Measurements from ENCODE around the gene PTPRU. TPM values are rescaled to one million over a fixed set of nuclear protein-coding genes. Genes with fewer than 3 reads are reported as not detected.

PTPRU gene
- total RNA-seq, 1 experiment from 2014 or later, result 45.5 TPM

- peaks cover 7 to 27% (median 9%) of the 10 kb centered on the region in 3 experiments for H3K36me3 Mint-ChIP-seq (ENCODE audit: insufficient read depth in 1 of 3, low read depth in 3 of 3)
- Histone ChIP-seq H3K27me3 (ENCODE audit: insufficient read depth, low read length) (no peaks in the 10 kb centered on the region), H3K18ac (ENCODE audit: insufficient read length, low read depth, low read length) (no peak overlapping the region)
These were observed 94.5 kb downstream of the PTPRU start for GRCh38 chr1:29330856-29331255.

More at GRCh38 chr1:29330856-29331255, 94.5 kb downstream of the PTPRU start:
- Histone ChIP-seq H3K56ac (ENCODE audit: insufficient read length, low read depth, low read length) (no peak overlapping the region), H3K79me1 (ENCODE audit: insufficient read depth, low read depth, low read length, poor library complexity, severe bottlenecking) (no peaks in the 10 kb centered on the region), H2BK5ac (ENCODE audit: insufficient read length, low read length) (no peak overlapping the region), H3K4me1 (ENCODE audit: insufficient read depth, low read length) (no peaks in the 10 kb centered on the region), H2BK120ac (ENCODE audit: low read depth, low read length, poor library complexity, severe bottlenecking) (no peak overlapping the region), H2BK20ac (ENCODE audit: low read depth, low read length, poor library complexity, severe bottlenecking) (no peak overlapping the region), H3K23me2 (ENCODE audit: insufficient read length, low read depth, low read length, poor library complexity, severe bottlenecking) (no peaks in the 10 kb centered on the region), H3K4me2 (ENCODE audit: insufficient read depth, insufficient read length, low read length) (no peak overlapping the region), H2AFZ (ENCODE audit: low read length) (no peak overlapping the region), H3K27ac (ENCODE audit: insufficient read length, low read depth, low read length) (no peak overlapping the region), H4K20me1 (ENCODE audit: control insufficient read depth, insufficient read depth, insufficient read length) (no peaks in the 10 kb centered on the region), H4K5ac (ENCODE audit: insufficient read length, low read depth, low read length) (no peak overlapping the region), H3K9me3 (ENCODE audit: control insufficient read depth, low read depth, low read length) (no peaks in the 10 kb centered on the region), H3K9ac (ENCODE audit: extremely low read depth, insufficient read length, low read length) (no peak overlapping the region), H2BK15ac (ENCODE audit: low read depth, low read length) (no peak overlapping the region), H3K4ac (ENCODE audit: low read depth, low read length) (no peak overlapping the region), H3T11ph (ENCODE audit: low read length) (no peak overlapping the region), H4K8ac (replicated peaks; ENCODE audit: insufficient read length, low read depth, low read length) (no peak overlapping the region), H3K14ac (ENCODE audit: insufficient read depth, low read length) (no peak overlapping the region), H4K91ac (ENCODE audit: insufficient read length, low read depth, low read length) (no peak overlapping the region), H3K79me2 (ENCODE audit: insufficient read depth, low read length) (no peaks in the 10 kb centered on the region), H2BK12ac (ENCODE audit: insufficient read length, low read depth, low read length) (no peak overlapping the region), H2AK5ac (ENCODE audit: insufficient read length, low read length) (no peak overlapping the region), H3K23ac (ENCODE audit: insufficient read length, low read depth, low read length) (no peak overlapping the region)
- Mint-ChIP-seq H3K9me3 (peaks cover 4 to 6% of the 10 kb centered on the region in 2 experiments; a peak in 4 of 5 replicates), H3K4me1 (peaks cover 13 to 14% of the 10 kb centered on the region in 2 experiments), H3K4me3 (no peak overlapping the region), H3K27me3 (ENCODE audit: low read depth) (peaks cover 2% of the 10 kb centered on the region; the same call in 1 of the 2 replicates), H3K27ac (0 out of 7 replicates have a peak overlapping the region, but pooled peaks of 1 of the 3 experiments have one; percentile 35)
- no peak for DNase-seq
- TF ChIP-seq CTCF (conservative IDR thresholded peaks at IDR 0.05), result no peak
- no CpG with 5 or more reads among the region's 7 CpGs for WGBS (ENCODE audit: extremely low coverage, insufficient read length, low lambda C conversion rate)

All from H9 (cell line).